GM11168 (cell line): ENCODE data around the gene RNU4-1.
"Not testable (repeated sequence)": the region's sequence is repeated elsewhere in the genome, so short reads cannot be mapped to it uniquely, and the experiment has no call there.

ENCODE experiments used
- in situ Hi-C: fragments of 300-500 bp; cut with MboI; formaldehyde crosslinking; loops from one replicate; pipeline ENCODE4 v1.12.0; 2022; ENCODE audit warnings: low sequenced_read_pairs; ENCODE audit not compliant: unreplicated experiment

RNU4-1 gene

GRCh38 chr12:120292661-120293531 lies at the start of gene RNU4-1:
Gene RNU4-1, minus strand, starts transcription at chr12:120293237.
- in situ Hi-C loops: no loop called here

GRCh38 chr12:120342175-120343038 lies 49.4 kb upstream of the RNU4-1 start:
- in situ Hi-C loops: no loop called here

- in situ Hi-C loops: no loop called here
Observed at GRCh38 chr12:120339256-120339655, 46.2 kb upstream of the RNU4-1 start.

GRCh38 chr12:120337730-120338129 lies 44.7 kb upstream of the RNU4-1 start:
- in situ Hi-C loops: no loop called here

GRCh38 chr12:120336392-120336791 lies 43.4 kb upstream of the RNU4-1 start:
- in situ Hi-C loops: not testable (repeated sequence)

GRCh38 chr12:120335447-120335846 lies 42.4 kb upstream of the RNU4-1 start:
- in situ Hi-C loops: not testable (repeated sequence)

- in situ Hi-C loops: no loop called here
Observed at GRCh38 chr12:120332523-120332922, 39.5 kb upstream of the RNU4-1 start.

- in situ Hi-C loops: no loop called here
Observed at GRCh38 chr12:120332041-120332440, 39.0 kb upstream of the RNU4-1 start.

- in situ Hi-C loops: no loop called here
Observed at GRCh38 chr12:120331390-120331789, 38.4 kb upstream of the RNU4-1 start.

- in situ Hi-C loops: loop anchor here (10.0 kb wide), 1 partner anchor 107 kb away; the partner anchor contains the start of gene COX6A1
Observed at GRCh38 chr12:120328228-120328627, 35.2 kb upstream of the RNU4-1 start.

GRCh38 chr12:120327593-120327992 lies 34.6 kb upstream of the RNU4-1 start, which contains the start of gene PLA2G1B:
Gene PLA2G1B, minus strand, starts transcription at chr12:120327779. Its CDS starts 26 bp downstream, at chr12:120327753.
- in situ Hi-C loops: loop anchor here (10.0 kb wide), 1 partner anchor 107 kb away; the partner anchor contains the start of gene COX6A1

- in situ Hi-C loops: loop anchor here (10.0 kb wide), 1 partner anchor 110 kb away; the partner anchor contains the start of gene COX6A1
Observed at GRCh38 chr12:120324841-120325417, 31.9 kb upstream of the RNU4-1 start.

GRCh38 chr12:120323772-120324171 lies 30.7 kb upstream of the RNU4-1 start:
- in situ Hi-C loops: loop anchor here (10.0 kb wide), 1 partner anchor 111 kb away; the partner anchor contains the start of gene COX6A1

- in situ Hi-C loops: loop anchor here (10.0 kb wide), 1 partner anchor 113 kb away; the partner anchor contains the start of gene COX6A1
Observed at GRCh38 chr12:120321382-120322202, 28.6 kb upstream of the RNU4-1 start.

- in situ Hi-C loops: no loop called here
Observed at GRCh38 chr12:120317224-120318105, 24.4 kb upstream of the RNU4-1 start.

- in situ Hi-C loops: no loop called here
Observed at GRCh38 chr12:120316798-120317223, 23.8 kb upstream of the RNU4-1 start.

- in situ Hi-C loops: no loop called here
Observed at GRCh38 chr12:120314220-120314619, 21.2 kb upstream of the RNU4-1 start.
